Activated CD4-positive, alpha-beta T cell treated with anti-CD3 and anti-CD28 coated beads for 1 hour (primary cell): Measurements from ENCODE around the gene SUGT1.
"Not testable (repeated sequence)": the region's sequence is repeated elsewhere in the genome, so short reads cannot be mapped to it uniquely, and the experiment has no call there.

Source experiments
- DNase-seq: peaks from one replicate; pipeline ENCODE4 v3.0.0-alpha.2; 2020

The SUGT1 gene

DNA sequence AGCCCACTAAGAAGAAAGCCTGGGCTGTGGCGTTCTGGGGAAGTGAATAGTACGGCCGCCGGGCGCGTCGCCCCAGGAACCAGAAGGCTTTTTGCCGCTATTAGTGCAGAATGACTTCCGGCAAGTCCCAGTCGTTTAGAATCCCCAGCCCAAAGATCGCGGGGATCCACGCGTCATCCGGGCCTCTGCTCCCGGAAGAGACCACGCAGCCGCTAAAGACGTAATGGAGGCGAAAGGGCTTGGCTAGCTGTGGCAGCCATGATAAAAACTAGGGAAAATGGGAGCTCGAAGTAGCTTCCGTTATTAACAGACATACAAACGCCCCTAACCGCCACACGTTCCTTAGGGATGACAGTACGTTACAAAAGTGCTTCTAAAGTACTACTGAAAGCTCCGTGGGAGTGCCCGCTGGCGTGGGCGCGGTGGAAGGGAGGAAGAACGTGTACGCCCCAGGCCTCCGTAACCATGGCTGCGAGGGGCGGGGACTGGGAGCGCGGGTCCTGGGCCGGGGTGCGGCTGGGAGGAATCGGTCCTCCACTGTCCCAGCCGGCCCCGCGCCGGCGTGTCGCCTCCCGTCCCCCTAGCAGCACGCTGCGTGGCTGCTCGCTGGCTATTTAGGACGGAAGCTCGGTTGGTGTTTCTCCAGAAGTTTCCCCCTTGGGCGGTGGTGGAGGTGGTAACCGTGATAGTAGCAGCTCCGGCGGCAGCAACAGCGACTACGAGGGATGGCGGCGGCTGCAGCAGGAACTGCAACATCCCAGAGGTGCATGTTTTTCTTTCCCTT lies at the start of gene SUGT1:
SUGT1 (plus strand) TSS at position 641 of the 784 bp plus-strand sequence; CDS start at position 726, 85 bp downstream.
- peak; percentile 91 for DNase-seq

DNA sequence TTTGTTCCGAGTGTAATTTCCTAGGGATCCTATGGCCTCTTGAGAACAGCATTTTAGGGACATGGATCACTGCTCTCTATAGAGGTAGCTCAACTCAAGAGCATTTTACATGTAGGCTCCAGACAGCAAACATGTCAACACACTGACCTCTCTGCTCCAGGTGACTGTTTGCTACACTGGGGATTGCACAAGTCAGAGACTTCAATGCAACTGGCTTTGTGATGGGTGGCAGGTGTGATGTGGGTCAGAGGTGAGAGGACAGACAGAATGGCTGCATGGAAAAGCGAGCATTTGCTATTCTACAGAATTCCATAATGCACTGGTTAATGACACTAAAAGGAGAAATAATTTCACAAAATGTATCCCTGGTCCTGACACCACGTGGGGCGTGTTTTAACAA lies 49.3 kb upstream of the SUGT1 start:
- DNase-seq: not testable (repeated sequence)

GRCh38 chr13:52606126-52606525 lies 46.5 kb upstream of the SUGT1 start:
- DNase-seq: not testable (repeated sequence)

- DNase-seq: not testable (repeated sequence)
Observed at GRCh38 chr13:52606795-52607194, 45.8 kb upstream of the SUGT1 start.

DNA sequence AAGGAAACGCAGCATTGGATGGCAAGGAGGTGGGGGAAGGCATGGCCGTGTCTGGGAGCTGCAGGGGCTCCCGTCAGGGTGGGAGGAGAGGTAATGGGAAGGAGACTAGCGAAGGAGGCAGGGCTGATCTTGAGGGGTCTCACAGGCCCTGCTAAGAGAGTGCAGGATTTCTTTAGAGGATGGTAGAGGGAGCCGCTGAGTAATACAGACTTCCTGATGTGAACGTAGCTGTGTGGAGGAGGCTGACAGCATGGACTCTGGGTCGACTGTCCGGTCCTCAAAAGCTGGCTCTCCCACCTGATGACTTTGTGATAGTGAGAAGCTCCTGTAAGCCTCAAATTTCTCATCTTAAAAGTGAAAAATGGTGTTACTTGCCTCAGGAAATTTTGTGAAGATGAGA lies 44.5 kb upstream of the SUGT1 start:
- DNase-seq: not testable (repeated sequence)

DNA sequence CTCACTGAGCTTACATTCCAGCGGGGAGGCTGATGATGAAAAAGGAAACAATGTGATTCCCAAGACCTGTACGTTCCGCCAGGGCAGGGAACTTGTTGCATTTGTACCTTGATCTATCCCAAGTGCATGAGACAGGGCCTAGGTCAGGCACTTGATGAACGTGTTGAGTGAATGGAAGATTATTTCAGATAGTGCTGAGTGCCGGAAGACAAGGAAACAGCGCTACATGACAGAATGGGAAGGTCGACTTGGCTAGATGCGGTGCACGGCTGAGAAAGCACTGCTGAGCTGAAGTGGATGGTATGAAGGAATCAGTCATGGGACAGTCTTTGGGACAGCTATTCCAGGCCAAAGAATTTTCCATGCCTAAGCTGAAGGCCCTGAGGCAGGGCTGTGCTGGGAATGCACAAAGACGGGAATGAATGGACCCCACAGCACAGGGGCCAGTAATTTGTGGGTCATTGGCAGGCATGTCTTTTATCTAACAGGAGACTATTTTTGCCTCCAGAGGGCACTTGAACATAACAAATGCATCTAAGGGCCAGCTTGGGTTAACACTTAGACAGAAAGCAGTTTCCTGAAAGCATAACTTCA lies 43.5 kb upstream of the SUGT1 start:
- DNase-seq: not testable (repeated sequence)

- not testable (repeated sequence) for DNase-seq
Observed at GRCh38 chr13:52610158-52610557, 42.5 kb upstream of the SUGT1 start.

DNA sequence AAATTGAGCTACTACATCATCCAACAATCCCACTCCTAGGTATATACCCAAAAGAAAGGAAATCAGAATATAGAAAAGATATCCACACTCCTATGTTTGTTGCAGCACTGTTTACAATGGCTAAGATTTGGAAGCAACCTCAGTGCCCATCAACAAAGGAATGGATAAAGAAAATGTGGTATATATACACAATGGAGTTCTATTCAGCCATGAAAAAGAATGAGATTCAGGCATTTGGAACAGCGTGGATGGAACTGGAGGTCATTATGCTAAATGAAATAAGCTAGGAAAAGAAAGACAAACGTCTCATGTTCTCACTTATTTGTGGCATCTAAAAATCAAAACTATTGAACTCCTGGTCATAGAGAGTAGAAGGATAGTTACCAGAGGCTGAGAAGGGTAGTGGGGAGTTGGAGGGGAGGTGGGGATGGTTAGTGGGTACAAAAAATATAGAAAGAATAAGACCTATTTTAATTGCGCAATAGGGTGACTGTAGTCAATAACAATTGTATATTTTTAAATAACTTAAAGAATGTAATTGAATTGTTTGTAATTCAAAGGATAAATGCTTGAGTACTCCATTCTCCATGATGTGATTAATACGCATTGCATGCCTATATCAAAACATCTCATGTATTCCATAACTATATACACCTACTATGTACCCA lies 37.4 kb upstream of the SUGT1 start:
- no peak for DNase-seq

GRCh38 chr13:52615812-52616211 lies 36.8 kb upstream of the SUGT1 start:
- DNase-seq: no peak

DNA sequence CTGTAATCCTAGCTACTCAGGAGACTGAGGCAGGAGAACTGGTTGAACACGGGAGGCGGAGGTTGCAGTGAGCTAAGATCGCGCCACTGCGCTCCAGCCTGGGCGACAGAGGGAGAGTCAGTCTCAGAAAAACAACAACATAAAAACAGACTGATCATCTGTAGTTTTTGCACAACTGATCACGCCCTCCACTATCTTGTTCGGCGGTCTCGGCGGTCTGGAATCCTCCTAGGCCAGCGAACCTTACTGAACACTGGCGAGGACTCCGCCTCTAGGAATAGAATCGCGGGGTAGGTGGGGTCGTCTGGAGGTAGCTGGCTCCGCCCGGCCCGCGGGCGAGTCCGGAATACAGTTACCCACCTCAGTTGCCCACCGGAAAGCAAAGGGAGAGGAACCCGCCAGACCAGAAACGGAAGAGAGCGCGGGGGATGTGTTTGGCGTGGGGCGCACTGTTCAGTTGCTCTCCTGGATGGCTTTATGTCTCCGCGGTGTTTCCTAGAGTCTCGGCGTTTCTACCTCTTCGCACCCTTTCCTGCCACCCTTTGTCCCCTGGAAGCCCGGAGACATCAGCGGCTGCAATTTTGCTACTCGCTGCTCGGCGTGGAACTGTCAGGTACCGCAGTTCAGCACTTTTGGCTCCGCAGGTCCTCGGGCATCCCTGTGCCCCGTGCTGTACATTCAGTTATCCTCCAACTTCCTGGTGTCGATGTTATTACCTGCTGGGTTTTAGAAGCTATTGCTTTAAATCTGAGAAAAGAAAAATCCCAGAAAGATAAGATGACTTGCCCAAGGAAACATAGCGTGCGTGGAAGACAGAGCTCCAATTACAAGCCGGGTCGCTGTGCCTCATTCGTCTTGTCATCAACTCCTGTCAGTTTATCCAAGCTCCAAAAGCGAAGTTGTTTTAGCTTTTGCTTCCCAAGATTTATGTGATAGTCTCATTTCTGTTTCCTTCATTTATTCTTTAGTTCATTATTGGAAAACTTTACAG lies 35.3 kb upstream of the SUGT1 start:
- peak; percentile 72 for DNase-seq

DNA sequence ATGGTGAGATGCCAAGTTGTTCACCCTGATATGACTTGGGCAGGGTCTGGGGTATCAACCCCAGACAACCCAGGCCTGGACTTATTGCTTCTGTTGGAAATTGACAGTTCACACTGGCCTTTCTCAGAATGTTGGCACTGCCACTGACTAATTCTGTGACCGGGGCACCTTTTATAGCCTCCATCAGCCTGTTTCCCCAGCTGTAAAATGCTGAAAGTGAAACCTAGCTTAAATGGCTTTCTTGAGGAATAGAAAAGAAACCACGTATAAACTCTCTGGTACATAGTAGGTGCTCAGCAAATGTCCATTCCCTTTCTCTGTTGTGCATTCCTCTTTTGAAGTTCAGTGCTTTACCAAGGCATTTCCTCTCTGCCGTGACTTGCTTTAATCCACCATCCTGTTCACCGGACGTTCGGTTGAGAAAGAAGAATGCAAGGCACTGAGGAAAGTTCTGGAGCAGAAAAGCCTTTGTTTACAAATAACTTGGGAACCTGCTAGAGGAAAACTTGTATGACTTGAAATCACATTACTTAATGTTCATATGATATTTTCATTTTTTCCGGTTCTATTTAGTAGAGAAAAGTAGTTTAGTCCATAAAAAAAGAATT lies 21.4 kb upstream of the SUGT1 start:
- DNase-seq: not testable (repeated sequence)

DNA sequence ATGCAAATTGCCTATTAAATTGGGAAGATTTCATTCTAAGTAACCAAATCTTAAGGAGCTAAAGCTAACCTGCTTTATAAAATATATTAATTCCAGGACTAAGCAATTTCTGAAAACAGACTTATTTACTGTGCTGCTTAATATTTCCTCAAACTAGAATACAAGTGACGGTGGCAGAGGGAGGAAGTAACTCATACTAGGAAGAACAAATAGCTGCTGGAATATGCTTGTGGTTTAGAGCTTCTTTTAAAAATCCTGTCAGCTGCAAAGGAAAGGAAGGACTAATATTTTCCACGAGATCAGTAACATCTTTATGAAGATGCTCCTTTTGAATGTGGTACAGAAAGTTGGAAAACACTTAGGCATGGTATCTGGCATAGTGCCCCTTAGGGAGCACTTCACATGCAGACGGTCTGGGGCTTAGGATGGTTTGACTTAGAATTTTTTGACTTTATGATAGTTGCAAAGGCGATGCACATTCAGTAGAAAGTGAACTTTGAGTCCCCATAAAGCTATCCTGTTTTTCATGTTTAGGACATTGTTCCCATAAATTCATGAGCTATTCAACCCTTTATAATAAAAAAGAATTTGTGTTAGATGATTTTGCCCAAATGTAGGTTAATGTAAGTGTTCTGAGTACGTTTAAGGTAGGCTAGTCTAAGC lies 13.8 kb upstream of the SUGT1 start:
- DNase-seq: no peak

DNA sequence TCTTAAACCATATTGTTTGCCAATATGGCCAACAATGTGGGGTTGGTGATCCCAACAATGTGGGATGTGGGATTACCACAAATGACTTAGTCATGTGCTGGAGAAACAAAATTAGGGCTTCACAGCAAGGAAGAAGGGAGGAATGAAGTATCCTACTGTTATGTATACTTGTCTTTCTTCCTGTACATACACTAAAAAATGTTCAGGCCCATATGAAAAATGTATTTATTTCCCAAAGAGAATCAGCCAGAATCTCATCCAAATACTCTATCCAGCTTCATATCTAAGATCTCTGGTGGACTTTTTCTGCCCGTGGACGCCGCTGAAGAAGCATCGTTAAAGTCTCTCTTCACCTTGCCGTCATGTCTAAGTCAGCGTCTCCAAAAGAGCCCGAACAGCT lies 10.5 kb upstream of the SUGT1 start, which contains the start of gene HNRNPA1L2:
HNRNPA1L2 (plus strand) TSS at position 301 of the 400 bp plus-strand sequence; CDS start at position 363, 62 bp downstream.
- DNase-seq: no peak

DNA sequence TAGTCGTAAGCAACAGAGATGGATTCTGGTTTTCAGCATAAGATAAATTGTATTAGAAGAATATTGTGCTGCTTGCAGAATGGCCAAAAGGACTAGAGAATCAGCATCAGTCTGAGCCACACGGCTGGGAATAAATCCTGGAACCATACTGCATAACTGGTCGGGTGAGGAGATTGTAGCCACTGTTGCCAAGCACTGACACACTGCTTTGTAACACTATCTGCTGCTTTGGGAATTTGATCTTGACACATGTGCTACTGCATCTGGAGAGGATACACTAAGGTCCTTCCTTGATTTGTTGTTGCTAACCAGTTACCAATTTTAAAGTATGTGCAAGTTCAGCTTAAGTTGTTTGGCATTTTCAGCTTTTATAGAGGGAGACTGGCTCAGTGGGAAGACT lies 8.5 kb upstream of the SUGT1 start:
- no peak for DNase-seq

DNA sequence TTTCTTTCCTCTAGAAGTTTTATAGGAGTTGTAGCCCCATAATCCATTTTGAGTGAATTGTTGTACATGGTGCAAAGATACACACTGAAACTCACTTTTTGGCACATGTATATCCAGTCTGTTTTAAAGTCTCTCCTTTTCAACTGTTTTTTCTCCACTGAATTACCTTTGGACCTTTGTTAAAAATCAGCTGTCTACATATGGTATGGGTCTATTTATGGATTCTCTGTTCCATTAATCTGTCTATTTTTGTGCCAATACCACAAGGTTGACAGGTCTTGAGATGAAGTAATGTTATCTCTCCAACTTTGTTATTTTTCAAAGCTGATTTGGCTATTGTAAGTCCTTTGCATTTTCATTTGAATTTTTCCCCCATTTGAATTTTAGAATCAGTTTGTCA lies 5.7 kb upstream of the SUGT1 start:
- DNase-seq: no peak

DNA sequence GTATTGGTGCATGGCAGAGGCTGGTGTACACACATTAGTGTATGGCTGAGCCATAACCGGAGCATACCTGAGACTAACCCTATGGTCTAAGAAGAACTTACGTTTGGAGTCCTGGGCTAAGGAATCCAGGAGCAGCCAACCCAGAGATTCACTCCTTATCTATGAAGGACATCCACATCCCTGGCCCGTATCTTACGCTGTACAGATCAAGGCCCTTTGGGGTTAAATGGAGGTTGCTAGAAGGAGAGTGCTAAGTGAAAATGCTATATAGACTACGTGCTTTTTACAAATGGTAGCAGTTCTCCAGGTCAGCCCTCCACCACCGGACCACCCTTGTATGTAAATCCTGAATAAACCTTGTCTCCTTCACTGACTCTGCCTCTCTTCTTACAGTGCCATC lies 1.9 kb upstream of the SUGT1 start:
- DNase-seq: no peak

DNA sequence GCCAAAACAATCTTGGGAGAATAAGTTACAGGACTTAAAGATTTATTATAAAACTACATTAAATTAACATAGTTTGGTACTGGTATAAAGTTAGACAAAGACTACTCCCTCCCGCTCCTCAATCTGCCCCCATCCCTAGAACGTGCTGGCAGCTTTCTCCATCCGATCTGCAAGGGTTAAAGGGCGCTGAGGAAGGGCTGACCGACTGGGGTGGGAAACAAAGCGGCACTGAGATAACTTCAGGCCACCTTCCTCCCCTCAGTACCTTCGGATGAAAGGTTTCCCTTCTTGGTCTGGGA lies 790 bp upstream of the SUGT1 start:
- DNase-seq: no peak

GRCh38 chr13:52652980-52653303 lies 306 bp downstream of the SUGT1 start:
- no peak for DNase-seq

GRCh38 chr13:52659340-52659739 lies 6.7 kb downstream of the SUGT1 start:
- no peak for DNase-seq

- DNase-seq: no peak
Observed at GRCh38 chr13:52664272-52664671, 11.6 kb downstream of the SUGT1 start.

GRCh38 chr13:52665325-52665724 lies 12.7 kb downstream of the SUGT1 start:
- DNase-seq: no peak

DNA sequence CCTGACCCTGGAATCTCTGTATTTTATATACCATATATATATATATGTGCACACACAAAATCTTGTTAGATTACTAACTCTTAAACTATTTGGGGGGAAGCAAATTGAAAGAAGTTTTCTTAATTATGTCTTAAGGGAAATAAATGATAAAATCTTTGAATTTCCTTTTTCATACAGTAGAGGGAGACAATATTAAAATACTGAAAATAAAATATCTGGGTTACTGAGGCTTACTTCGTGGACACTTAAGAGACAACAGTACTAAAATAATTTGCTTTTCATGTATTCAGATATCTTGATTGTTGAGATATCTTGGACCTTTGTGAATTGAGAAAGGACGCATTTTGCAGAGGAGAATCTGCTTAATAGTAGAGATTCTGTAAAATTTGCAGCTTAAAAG lies 17.0 kb downstream of the SUGT1 start:
- DNase-seq: no peak
